IPS-18a (cell line): ENCODE data around the gene HSD3B1.

ENCODE experiments used
- H3K27ac ChIP-seq: one replicate; pipeline ENCODE4 v1.5.1; 2013; ENCODE audit warnings: low read length
- H3K27me3 ChIP-seq: one replicate; pipeline ENCODE4 v1.6.1; 2013; ENCODE audit warnings: mild to moderate bottlenecking, low read length; ENCODE audit not compliant: control insufficient read depth, insufficient read depth
- H3K36me3 ChIP-seq: one replicate; pipeline ENCODE4 v1.6.1; 2013; ENCODE audit warnings: low read depth, low read length; ENCODE audit not compliant: control insufficient read depth
- H3K4me1 ChIP-seq: one replicate; pipeline ENCODE4 v1.6.1; 2013; ENCODE audit warnings: low read depth, low read length; ENCODE audit not compliant: control insufficient read depth
- H3K4me3 ChIP-seq: one replicate; pipeline ENCODE4 v1.5.1; 2013; ENCODE audit warnings: low read length
- H3K9ac ChIP-seq: one replicate; pipeline ENCODE4 v1.6.1; 2013; ENCODE audit warnings: mild to moderate bottlenecking, low read length, moderate library complexity
- H3K9me3 ChIP-seq: one replicate; pipeline ENCODE4 v1.6.1; 2013; ENCODE audit warnings: low read depth, low read length; ENCODE audit not compliant: control insufficient read depth

Gene HSD3B1

DNA sequence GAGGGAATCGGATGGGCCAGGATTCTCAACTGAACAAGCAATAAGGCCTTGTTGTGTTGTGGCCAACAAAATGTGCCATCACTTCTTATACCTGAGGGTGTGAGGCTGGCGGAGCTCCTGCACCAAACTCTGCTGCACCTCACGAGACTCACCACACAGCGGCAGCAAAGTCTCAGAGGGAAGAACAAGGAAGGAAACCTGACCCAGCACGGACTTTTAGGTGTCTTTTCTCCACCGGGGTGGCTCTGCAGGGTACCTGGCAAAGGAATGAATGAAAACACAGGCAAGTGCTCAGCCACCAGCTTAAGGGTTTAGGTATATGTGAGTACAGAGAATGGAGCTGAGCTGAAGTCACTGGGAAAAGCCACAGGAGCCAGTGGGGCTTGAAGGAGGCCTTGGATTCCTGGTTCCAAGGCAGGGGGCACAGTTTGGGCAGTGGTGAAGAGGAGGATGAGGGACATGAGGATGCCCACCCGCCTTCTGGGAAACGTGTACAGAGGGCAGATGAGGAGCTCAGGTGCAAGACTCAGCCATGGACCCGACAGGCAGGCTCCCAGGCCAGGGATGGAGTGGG, 31.1 kb upstream of the HSD3B1 start:
- H3K9ac ChIP-seq, result no peak overlapping the region
- no peaks in the 10 kb centered on the region for H3K36me3 ChIP-seq
- H3K9me3 ChIP-seq, result no peaks in the 10 kb centered on the region
- H3K4me3 ChIP-seq, result no peak overlapping the region
- H3K4me1 ChIP-seq, result peaks cover 4% of the 10 kb centered on the region
- H3K27me3 ChIP-seq, result no peaks in the 10 kb centered on the region
- no peak overlapping the region for H3K27ac ChIP-seq

DNA sequence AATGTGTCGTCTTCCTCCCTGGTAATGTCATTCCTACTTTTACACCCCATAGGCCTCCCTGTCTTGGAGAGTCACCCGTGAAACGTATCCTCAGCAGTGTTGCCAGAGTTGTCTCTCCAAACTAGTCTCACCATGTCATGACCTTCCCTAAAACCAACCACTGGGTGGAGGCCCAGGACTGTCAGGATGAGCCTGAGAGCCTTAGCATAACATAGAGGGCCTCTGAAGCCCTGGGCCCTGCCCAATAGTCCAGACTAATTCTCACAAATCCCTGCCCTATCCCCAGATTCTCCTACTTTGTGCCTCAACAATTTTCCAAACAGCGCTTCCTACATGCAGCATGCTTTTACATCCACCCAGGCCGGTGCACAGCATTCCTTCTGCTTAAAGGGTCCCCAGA, 29.3 kb upstream of the HSD3B1 start:
- H3K27ac ChIP-seq, result no peak overlapping the region
- no peaks in the 10 kb centered on the region for H3K36me3 ChIP-seq
- peaks cover 4% of the 10 kb centered on the region for H3K4me1 ChIP-seq
- H3K9ac ChIP-seq, result no peak overlapping the region
- no peaks in the 10 kb centered on the region for H3K9me3 ChIP-seq
- H3K27me3 ChIP-seq, result no peaks in the 10 kb centered on the region
- no peak overlapping the region for H3K4me3 ChIP-seq

DNA sequence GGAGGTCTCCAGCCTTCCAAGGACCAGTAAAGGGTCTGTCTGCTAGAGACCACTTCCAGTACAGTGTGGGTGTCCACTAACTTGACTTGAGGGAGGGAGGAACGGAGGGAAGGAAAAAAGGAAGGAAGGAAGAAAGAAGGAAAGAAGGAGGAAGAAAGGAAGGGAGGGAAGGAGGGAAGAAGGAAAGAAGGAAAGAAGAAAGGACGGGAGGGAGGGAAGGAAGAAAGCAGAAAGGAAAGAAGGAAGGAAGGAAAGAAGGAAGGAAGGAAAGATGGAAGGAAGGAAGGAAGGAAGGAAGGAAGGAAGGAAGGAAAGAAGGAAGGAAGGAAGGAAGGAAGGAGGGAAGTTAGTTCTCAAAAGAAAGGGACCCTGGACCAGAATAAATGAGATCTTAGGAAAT, 26.8 kb upstream of the HSD3B1 start:
- Histone ChIP-seq H3K9me3 (no peaks in the 10 kb centered on the region), H3K9ac (no peak overlapping the region), H3K4me1 (peaks cover 9% of the 10 kb centered on the region), H3K4me3 (no peak overlapping the region), H3K27me3 (no peaks in the 10 kb centered on the region), H3K27ac (no peak overlapping the region), H3K36me3 (no peaks in the 10 kb centered on the region)

DNA sequence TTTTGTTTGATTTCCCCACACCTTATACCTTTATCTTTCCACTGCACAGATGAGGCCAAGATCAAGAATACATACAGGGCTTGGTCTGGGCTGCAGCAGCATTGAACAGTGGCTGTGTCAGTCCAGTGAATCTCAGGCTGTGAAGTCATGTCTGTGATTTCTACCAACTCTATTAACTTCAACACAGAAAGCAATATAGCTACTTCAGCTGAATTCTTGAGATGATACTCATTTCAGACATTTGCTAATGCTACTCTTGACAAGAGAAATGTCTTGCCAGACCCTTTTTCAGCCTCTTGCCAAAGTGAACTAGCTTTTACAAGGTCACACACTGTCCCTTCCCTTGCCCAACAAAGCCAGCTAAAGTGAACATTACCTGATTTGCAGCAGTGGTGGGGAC, 25.1 kb upstream of the HSD3B1 start:
- Histone ChIP-seq H3K27me3 (no peaks in the 10 kb centered on the region), H3K9ac (no peak overlapping the region), H3K4me3 (no peak overlapping the region), H3K9me3 (no peaks in the 10 kb centered on the region), H3K36me3 (no peaks in the 10 kb centered on the region), H3K27ac (no peak overlapping the region), H3K4me1 (peaks cover 6% of the 10 kb centered on the region)

DNA sequence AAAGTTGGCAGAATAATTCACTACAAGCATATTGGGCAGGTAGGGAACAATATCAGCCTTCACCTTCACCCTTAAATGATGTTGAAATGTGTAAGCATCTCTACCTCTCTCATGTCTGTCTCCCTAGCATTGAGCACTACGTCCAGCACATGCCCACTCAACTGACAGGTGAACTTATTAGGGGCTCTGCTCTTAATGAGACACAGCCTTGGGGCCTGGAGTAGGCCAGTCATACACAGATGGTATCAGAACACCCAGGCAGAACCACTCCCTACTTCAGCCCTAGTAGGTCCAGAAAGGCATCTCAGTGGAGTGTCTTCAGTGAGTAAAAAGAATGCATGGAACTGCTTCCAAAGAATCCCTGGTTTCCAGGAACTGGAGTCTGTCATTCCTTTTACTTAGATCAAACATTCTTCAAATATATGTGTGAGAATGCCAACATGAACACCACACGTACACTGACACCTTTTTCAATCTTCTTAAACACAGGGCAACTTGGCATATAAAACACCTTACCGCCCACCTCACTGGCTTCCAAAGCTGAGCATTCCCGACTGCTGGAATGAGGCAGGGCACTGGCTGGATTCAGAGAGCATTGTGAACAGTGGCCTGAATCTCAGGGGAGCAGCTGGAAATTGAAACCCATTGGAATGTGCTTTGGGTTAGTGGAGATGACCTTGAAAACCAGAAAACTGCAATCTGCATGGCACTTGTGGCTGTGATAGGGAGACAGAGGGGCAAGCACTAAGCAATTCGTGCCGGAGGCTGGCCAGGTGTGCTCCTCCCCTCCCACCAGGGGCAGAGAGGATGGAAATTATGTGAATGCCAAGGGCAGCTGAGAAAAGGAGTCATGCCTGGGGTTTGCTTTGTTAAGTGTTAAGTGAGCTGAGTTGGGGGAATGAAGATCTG, 24.2 kb upstream of the HSD3B1 start:
- no peaks in the 10 kb centered on the region for H3K36me3 ChIP-seq
- no peak overlapping the region for H3K4me3 ChIP-seq
- no peaks in the 10 kb centered on the region for H3K9me3 ChIP-seq
- no peak overlapping the region for H3K27ac ChIP-seq
- H3K9ac ChIP-seq, result no peak overlapping the region
- peaks cover 6% of the 10 kb centered on the region for H3K4me1 ChIP-seq
- no peaks in the 10 kb centered on the region for H3K27me3 ChIP-seq

DNA sequence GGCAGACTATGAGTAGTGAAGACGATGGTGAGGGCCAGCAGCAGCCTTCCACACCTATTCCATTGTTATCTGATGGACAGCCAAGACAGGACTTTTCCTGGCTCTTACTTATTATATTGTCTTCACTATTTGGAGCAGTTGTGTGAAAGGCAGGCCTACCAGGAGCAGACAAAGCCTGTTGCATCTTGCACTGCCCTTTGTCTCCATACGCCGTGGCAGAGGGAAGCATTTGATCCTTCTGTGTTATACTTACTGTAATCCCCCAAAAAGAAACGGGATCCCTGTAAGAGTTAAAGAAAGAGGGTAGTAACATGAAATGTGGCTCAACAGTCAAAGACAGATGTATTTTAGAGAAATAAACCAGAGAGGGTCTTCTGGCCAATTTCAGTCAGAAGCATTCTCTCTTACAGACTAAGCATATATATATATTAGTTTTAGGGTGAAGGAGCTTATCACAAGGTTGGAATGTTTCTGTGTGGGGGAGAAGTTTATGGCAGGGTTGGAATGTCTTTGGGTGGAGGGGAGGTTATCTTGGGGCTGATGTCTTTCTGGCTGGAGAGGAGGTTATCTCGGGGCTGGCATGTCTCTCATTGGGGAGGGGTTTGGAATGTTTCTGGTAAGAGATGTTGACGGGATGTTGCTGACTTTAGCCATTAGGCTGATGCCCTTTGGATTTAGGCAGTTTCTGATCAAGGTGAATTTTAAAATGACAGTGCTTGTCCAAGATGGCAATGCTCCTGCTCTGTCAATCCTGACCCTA, 23.4 kb upstream of the HSD3B1 start:
- Histone ChIP-seq H3K27ac (no peak overlapping the region), H3K9ac (no peak overlapping the region), H3K36me3 (no peaks in the 10 kb centered on the region), H3K27me3 (no peaks in the 10 kb centered on the region), H3K9me3 (no peaks in the 10 kb centered on the region), H3K4me1 (peaks cover 6% of the 10 kb centered on the region), H3K4me3 (no peak overlapping the region)

DNA sequence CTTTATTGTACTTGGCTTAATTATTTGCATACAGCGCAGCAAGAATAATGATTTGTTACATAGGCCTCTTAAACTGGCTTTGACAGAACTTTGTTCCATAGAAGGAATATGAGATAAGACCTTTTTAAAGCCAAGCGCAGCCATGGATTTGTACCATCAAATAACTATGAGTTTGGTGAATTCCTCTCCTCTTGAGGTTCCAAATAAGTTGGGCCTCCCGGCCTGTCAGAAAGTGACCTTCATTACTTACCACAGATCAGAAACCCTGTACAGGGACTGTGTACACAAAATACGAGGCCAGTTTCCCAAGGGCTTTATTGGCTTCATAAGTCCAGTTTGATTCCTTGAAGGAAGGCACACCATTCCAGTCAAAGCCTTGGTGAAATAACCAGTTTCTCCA, 21.8 kb upstream of the HSD3B1 start:
- no peaks in the 10 kb centered on the region for H3K36me3 ChIP-seq
- H3K9me3 ChIP-seq, result no peaks in the 10 kb centered on the region
- no peak overlapping the region for H3K4me3 ChIP-seq
- no peaks in the 10 kb centered on the region for H3K27me3 ChIP-seq
- H3K4me1 ChIP-seq, result peaks cover 6% of the 10 kb centered on the region
- H3K27ac ChIP-seq, result no peak overlapping the region
- no peak overlapping the region for H3K9ac ChIP-seq

DNA sequence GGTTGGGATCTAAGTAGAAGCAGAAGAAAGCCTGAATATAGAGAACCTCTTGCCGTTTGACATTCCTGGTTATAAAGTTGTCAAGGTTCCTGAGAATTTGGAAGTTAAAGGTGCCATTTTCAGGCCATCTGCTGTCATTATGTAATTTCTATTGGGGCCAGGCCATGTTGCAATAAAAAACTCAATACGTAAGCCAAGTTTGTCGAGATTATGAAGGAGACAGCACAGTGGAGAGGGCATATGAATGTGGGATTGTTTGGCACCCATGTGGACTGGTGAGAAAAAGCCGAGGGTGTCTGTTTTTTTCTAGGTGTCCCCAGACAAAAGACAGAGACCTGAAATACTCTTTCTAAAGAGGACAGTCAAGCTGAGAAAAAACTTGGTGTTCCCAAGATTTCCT, 18.8 kb upstream of the HSD3B1 start:
- H3K9ac ChIP-seq, result no peak overlapping the region
- no peaks in the 10 kb centered on the region for H3K27me3 ChIP-seq
- no peaks in the 10 kb centered on the region for H3K36me3 ChIP-seq
- H3K9me3 ChIP-seq, result no peaks in the 10 kb centered on the region
- peaks cover 3% of the 10 kb centered on the region for H3K4me1 ChIP-seq
- H3K27ac ChIP-seq, result no peak overlapping the region
- H3K4me3 ChIP-seq, result no peak overlapping the region

DNA sequence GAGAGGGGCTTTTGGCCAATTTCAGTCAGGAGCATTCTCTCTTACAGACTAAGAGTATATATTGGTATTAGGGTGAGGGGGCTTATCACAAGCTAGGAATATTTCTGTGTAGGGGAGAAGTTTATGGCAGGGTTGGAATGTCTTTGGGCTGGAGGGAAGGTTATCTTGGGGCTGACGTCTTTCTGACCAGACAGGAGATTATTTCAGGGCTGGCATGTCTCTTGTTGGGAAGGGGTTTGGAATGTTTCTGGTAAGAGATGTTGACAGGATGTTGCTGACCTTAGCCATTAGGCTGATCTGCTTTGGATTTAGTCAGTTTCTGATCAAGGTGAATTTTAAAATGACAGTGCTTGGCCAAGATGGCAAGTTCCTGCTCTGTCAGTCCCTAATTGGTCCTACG, 17.8 kb upstream of the HSD3B1 start:
- Histone ChIP-seq H3K4me3 (no peak overlapping the region), H3K36me3 (no peaks in the 10 kb centered on the region), H3K9me3 (no peaks in the 10 kb centered on the region), H3K27me3 (no peaks in the 10 kb centered on the region), H3K27ac (no peak overlapping the region), H3K4me1 (no peaks in the 10 kb centered on the region), H3K9ac (no peak overlapping the region)

DNA sequence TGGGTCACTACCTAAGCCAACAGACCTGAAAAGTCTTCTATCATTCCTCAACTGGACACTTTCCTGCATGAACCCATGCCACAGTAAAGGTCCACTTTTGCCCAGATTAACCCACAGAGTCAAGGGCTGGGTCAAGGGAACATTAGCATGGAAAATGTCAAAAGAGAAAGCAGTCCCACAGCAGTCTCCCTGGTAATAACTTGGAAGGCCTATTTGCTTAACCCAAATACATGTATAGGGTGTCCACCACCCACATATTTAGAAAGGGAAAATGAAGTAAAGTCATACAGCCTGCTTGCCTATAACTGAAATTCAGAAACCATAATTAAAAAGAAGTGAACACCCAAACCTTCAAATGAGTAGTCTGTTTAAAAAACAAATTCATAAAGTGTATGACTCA, 16.1 kb upstream of the HSD3B1 start:
- no peaks in the 10 kb centered on the region for H3K36me3 ChIP-seq
- H3K9me3 ChIP-seq, result no peaks in the 10 kb centered on the region
- H3K27ac ChIP-seq, result no peak overlapping the region
- no peak overlapping the region for H3K4me3 ChIP-seq
- no peaks in the 10 kb centered on the region for H3K4me1 ChIP-seq
- H3K27me3 ChIP-seq, result no peaks in the 10 kb centered on the region
- H3K9ac ChIP-seq, result no peak overlapping the region

DNA sequence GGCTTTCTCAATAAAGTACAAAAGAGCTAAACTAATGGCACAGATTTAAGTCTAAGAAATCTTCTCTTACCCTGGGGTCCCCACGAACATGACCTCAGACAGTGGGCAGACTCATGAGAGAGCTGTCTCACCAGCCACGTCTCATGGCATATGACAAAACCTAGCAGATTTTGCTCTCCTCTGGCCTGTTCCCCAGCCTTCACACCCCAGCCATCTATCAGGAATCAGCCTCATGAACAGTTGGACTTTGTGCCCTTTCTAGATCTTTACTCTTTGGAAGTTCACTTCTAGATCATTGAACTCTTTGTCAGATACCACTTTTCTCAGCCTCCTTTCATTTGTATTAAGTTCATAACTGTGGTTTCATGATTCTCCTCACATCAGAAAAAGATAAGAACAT, 14.2 kb upstream of the HSD3B1 start:
- Histone ChIP-seq H3K9ac (no peak overlapping the region), H3K27ac (no peak overlapping the region), H3K9me3 (peaks cover 5% of the 10 kb centered on the region), H3K4me3 (no peak overlapping the region), H3K36me3 (no peaks in the 10 kb centered on the region), H3K4me1 (no peaks in the 10 kb centered on the region), H3K27me3 (no peaks in the 10 kb centered on the region)
